ENCODE measurements around the gene CHKB. TPM values are rescaled to one million over a fixed set of nuclear protein-coding genes. Genes with fewer than 3 reads are reported as not detected.
A peak's percentile ranks its signal among the peaks of the same experiment; 100 is the strongest.
"Not testable (repeated sequence)": the region's sequence is repeated elsewhere in the genome, so short reads cannot be mapped to it uniquely, and the experiment has no call there.

Gene CHKB
- total RNA-seq, 1 donor from 2014 or later: 47.6 TPM

- DNase-seq (ENCODE audit: low spot score): no peak
These were observed 32.3 kb downstream of the CHKB start for GRCh38 chr22:50550395-50550794.

- DNase-seq (ENCODE audit: low spot score): no peak
These were observed 33.5 kb downstream of the CHKB start for GRCh38 chr22:50548921-50549790.

DNA sequence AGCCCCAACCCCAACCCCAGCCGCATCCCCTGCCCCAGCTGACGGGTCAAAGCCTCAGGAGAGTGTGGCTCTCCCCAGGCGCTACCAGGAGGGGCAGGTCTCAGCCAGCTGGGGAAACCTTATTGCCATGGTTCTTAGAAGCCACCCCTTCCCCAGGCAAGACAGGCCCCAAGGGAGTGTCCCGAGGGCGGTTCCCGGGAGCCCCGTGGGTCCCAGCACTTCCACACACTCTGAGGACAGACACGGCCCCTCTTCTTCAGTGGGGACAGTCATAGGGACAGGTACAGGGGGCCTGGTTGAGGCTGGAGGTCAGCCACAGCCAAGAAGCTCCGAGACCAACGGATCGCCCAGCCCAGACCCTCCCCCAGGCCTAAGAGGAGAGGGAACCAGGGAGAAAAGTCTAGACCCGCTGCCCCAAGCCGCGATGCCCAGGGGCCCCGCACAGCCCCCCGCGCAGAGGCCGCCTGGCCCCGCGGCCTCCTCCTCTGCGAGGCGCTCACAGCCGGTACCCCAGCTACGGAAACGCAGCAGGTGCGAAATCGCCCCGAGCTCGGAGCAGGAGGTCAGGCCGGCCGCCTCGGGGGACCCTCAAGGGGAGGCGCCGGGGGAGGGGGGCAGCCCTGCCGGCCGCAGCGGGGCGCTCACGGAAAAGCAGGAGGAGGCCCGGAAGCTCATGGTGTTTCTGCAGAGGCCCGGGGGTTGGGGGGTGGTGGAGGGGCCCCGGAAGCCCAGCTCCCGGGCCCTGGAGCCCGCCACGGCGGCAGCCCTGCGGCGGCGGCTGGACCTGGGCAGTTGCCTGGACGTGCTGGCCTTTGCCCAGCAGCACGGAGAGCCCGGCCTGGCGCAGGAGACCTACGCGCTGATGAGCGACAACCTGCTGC is 34.4 kb downstream of the CHKB start:
- no peak for DNase-seq (ENCODE audit: low spot score)

DNA sequence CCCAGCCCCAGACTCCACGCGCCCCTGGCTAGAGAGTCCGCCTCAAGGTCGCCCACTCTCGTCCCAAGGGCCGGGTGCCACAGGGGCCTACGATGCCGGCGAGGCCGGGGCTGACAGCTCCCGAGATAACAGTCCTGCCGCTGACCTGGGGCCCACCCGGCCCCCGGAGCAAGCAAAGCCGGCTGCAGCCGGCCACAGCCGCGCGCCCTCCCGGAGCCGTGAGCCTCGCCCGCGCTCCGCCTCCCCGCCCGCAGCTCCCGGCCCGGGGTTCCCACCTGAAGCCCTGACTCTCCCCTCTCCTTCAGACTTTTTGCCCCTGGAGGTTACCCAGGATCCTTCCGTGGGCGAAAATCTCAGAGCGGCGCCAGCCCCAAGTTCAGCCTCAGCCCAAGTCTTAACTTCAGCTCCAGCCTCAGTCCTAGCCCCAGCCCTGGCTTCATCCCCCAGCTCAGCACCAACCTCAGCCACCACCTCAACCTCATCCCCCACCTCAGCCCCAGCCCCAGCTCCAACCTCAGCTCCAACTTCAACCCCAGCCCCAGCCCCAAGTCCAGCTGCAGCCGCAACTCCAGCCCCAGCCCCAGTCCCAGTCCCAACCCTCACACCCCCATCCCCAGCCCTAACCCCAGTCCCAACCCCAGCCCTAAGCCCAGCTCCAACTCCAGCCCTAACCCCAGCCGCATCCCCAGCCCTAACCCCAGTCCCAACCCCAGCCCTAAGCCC is 35.2 kb downstream of the CHKB start:
- DNase-seq (ENCODE audit: low spot score): no peak

DNA sequence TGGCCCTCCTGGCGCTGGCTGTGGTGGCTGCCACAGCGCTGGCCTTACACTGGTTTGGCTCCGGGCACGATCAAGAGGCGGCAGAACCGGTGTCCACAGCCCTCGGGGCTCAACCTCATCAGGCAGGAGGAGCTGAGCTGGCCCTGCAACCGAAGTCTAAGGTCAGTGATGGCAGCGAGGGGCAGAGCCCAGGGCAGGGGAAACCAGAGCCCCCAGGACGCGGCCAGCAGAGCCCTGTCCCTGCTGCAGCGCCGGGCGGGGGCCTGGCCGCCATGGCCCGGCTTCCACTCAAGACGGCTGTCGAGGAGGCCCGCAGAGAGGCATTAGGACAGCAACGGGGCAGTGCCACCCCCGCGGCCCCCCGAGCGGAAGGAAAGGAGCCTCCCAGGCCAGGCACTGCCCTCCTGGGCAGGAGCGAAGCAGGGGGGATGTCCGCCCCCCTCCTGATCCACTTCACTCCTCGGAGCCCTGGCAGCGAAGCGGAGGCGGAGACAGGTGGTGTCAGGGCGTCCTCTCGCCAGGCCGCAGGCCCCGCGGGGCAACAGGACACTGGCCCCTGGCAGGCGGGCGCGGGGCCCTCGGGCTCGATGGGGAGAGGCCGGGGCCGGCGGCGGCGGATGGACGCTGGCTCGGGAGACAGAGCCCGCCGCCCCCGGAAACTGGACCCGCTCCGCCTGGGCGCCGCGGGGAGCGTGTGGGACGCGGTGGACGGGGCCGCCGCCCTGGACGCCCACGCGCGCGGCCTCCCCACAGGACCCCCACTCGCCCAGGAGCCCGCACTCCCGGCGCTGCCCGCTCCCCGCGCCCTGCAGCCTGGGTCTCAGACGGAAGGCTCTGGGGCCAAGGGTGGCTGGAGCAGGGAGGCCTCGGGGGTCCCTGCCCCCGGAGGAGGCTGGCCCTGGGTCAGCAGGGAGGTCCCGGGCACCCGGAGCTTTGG is 36.1 kb downstream of the CHKB start:
- DNase-seq (ENCODE audit: low spot score): no peak

GRCh38 chr22:50545522-50546325 is 36.9 kb downstream of the CHKB start, which contains the start of gene KLHDC7B:
TSS of gene KLHDC7B (plus strand) at chr22:50545899. CDS start at chr22:50546244, 345 bp downstream.
- DNase-seq (ENCODE audit: low spot score): no peak

- DNase-seq (ENCODE audit: low spot score): no peak
These were observed 37.8 kb downstream of the CHKB start for GRCh38 chr22:50544746-50545253.

- DNase-seq (ENCODE audit: low spot score): peak; percentile 94
These were observed 38.4 kb downstream of the CHKB start for GRCh38 chr22:50544078-50544745.

DNA sequence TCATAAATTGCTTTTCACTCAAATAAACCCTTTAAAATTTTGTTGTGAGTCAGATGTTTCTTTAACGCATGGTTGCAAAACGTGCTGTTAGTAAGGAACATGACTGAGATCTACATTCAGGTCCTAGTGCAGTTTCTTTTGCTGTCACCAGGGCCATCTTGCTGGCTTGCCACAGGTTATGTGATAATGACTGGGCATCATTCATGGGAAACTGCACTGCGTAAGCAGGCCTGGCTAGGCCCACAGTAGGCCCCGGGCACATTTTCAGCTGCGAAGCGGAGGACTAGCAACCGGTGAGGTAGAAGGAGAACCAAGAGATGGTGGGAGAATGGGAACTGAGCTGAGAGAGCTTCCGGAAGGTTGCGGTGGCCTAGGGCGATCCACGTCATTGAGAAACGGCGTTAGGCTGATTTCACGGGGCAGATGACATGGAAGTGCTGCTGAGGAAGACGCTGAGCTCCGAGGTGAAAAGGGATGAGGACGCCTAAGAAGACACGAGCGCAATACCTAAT is 40.2 kb downstream of the CHKB start:
- DNase-seq (ENCODE audit: low spot score): no peak

- not testable (repeated sequence) for DNase-seq (ENCODE audit: low spot score)
These were observed 41.0 kb downstream of the CHKB start for GRCh38 chr22:50541667-50542026.

GRCh38 chr22:50540381-50540780 is 42.3 kb downstream of the CHKB start:
- DNase-seq (ENCODE audit: low spot score): no peak

GRCh38 chr22:50537765-50538164 is 44.9 kb downstream of the CHKB start:
- DNase-seq (ENCODE audit: low spot score): no peak

- no peak for DNase-seq (ENCODE audit: low spot score)
These were observed 46.4 kb downstream of the CHKB start for GRCh38 chr22:50536226-50536625.

DNA sequence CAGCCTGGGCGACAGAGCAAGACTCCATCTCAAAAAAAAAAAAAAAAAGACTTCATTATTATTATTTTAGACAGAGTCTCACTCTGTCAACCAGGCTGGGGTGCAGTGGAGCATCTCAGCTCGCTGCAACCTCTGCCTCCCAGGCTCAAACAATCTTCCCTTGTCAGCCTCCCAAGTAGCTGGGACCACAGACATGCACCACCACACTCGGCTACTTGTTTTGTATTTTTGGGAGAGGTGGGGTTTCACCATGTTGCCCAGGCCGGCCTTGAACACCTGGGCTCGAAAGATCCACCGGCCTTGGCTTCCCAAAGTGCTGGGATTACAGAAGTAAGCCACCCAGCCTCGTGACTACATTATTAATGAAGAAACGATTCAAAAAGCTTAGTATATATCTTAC is 47.5 kb downstream of the CHKB start:
- no peak for DNase-seq (ENCODE audit: low spot score)

DNA sequence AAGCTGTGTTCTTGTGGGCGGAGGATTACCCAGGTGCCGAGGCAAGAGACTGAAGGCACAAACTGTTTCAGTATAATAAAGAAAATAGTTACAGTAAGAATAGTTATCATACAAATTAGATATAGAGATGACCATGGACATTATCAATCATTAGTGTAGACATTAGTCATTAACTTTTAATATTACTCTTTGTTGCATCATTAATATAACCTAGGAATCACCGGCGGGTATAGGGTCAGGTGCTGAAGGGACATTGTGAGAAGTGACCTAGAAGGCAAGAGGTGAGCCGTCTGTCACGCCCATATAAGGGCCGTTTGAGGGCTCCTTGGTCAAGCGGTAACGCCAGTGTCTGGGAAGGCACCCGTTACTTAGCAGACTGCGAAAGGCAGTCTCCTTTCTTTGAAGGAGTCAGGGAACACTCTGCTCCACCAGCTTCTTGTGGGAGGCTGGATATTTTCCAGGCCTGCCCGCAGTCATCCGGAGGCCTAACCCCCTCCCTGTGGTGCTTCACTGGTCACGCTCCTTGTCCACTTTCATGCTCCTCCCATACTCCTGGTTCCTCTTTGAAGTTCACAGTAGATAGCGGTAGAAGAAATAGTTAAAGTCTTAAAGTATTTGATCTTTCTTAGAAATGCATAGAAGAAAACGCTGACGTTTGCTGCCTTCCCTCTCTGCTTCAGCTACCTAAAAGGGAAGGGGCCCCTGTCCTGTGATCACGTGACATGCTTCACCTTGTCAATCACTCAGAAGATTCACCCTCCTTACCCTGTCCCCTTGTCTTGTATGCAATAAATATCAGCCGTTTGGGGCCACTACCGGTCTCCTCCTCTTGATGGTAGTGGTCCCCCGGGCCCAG is 48.6 kb downstream of the CHKB start:
- not testable (repeated sequence) for DNase-seq (ENCODE audit: low spot score)

- no peak for DNase-seq (ENCODE audit: low spot score)
These were observed 49.5 kb downstream of the CHKB start for GRCh38 chr22:50532824-50533796.

All from mesenteric fat pad (tissue), 1 donor.